Activated B cell treated with CpG ODN at 0.5 μM for 24 hours (primary cell): Measurements from ENCODE around the gene MBD3L5. TPM values are rescaled to one million over a fixed set of nuclear protein-coding genes. Genes with fewer than 3 reads are reported as not detected.

ENCODE experiments used
- ATAC-seq: fragments of 200-7000 bp; cut with Tn5 transposase; one replicate; pipeline ENCODE4 v1.10.0; 2021; ENCODE audit warnings: low read depth, mild to moderate bottlenecking, moderate library complexity
- CTCF ChIA-PET: fragments of 350-600 bp; sonication (Branson Sonifier 250); formaldehyde crosslinking; loops from one replicate; lab custom pipeline; 2021; ENCODE audit warnings: antibody characterized with exemption; lab: Charles Lee
- POLR2A ChIA-PET: fragments of 350-600 bp; sonication (Branson Sonifier 250); formaldehyde crosslinking; loops from one replicate; lab custom pipeline; 2021; ENCODE audit warnings: antibody characterized with exemption; lab: Charles Lee
- DNase-seq: peaks from one replicate; pipeline ENCODE4 v3.0.0; 2022
- H3K27ac Mint-ChIP-seq: one replicate; pipeline ENCODE4 v1.8.0; 2020; ENCODE audit warnings: mixed read lengths
- H3K27me3 Mint-ChIP-seq: one replicate; pipeline ENCODE4 v1.8.0; 2021; ENCODE audit warnings: mixed read lengths
- H3K36me3 Mint-ChIP-seq: one replicate; pipeline ENCODE4 v1.8.0; 2021; ENCODE audit warnings: low read depth, mixed read lengths
- H3K4me1 Mint-ChIP-seq: one replicate; pipeline ENCODE4 v1.8.0; 2021; ENCODE audit warnings: mixed read lengths
- H3K4me3 Mint-ChIP-seq: one replicate; pipeline ENCODE4 v1.8.0; 2020; ENCODE audit warnings: mild to moderate bottlenecking, mixed read lengths
- H3K9me3 Mint-ChIP-seq: one replicate; pipeline ENCODE4 v1.8.0; 2020; ENCODE audit warnings: mixed read lengths
- intact Hi-C: fragments of 100-400 bp; cut with micrococcal nuclease; formaldehyde crosslinking; loops from one replicate; pipeline ENCODE4 v1.15.1; 2024
- total RNA-seq: library from RNA; stranded (reverse); gene quantifications from 2 replicates; pipeline ENCODE4 v1.2.3, GENCODE V29; 2022
- TF ChIP-seq, protein P1 (sequence below): fragments of 200-600 bp; IDR thresholded peaks from one replicate; pipeline ENCODE4 v1.8.0; 2022; ENCODE audit warnings: antibody characterized with exemption, mild to moderate bottlenecking

Gene MBD3L5
- total RNA-seq, 1 donor from 2014 or later = not detected

DNA sequence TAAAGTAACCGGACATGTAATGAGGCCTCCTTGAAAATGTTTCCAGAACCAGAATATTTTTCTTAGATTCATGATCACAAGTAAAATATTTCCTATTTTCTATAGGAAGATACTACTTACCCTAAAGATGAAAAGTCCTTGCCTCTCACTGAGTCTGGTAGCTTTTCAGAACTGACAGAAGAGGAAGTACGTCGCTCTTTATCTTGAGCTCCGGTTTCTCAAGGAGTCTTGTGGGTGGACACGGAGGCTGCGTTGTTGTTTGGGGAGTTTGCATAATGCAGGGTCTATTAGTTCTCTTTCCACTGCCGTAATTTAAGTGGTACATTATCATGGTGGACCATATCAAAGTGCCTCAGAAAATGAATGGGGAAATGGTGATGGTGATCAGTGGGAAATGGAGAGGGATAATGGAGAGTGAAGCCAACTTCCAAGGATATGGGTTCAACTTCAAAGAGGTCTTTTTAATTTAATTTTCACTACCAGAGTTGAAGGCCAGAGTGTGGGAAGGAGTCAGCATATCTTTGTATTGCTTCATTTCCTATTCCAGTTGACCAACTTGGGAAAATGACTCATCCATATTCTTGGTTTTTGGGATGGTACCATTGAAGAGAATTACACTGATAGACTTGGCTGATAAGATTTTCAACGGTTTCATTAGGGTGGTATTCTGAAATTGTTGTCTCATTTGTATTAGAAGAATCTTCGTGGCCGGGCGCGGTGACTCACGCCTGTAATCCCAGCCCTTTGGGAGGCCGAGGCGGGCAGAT, 32.5 kb upstream of the MBD3L5 start:
- intact Hi-C loops = no loop called here
- Mint-ChIP-seq H3K27ac (no peak overlapping the region), H3K27me3 (peaks cover 18% of the 10 kb centered on the region), H3K9me3 (peaks cover 2% of the 10 kb centered on the region), H3K36me3 (no peaks in the 10 kb centered on the region), H3K4me1 (peaks cover 4% of the 10 kb centered on the region), H3K4me3 (no peak overlapping the region)
- TF ChIP-seq, protein P1, sequence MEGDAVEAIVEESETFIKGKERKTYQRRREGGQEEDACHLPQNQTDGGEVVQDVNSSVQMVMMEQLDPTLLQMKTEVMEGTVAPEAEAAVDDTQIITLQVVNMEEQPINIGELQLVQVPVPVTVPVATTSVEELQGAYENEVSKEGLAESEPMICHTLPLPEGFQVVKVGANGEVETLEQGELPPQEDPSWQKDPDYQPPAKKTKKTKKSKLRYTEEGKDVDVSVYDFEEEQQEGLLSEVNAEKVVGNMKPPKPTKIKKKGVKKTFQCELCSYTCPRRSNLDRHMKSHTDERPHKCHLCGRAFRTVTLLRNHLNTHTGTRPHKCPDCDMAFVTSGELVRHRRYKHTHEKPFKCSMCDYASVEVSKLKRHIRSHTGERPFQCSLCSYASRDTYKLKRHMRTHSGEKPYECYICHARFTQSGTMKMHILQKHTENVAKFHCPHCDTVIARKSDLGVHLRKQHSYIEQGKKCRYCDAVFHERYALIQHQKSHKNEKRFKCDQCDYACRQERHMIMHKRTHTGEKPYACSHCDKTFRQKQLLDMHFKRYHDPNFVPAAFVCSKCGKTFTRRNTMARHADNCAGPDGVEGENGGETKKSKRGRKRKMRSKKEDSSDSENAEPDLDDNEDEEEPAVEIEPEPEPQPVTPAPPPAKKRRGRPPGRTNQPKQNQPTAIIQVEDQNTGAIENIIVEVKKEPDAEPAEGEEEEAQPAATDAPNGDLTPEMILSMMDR = no peak
- DNase-seq (no peak), ATAC-seq (no peak)
- ChIA-PET POLR2A (interaction anchor here (0.7 kb wide), 1 partner anchor 30 kb away, joined by 7 read pairs; no protein-coding TSS in a partner anchor), CTCF (no interaction called here)

DNA sequence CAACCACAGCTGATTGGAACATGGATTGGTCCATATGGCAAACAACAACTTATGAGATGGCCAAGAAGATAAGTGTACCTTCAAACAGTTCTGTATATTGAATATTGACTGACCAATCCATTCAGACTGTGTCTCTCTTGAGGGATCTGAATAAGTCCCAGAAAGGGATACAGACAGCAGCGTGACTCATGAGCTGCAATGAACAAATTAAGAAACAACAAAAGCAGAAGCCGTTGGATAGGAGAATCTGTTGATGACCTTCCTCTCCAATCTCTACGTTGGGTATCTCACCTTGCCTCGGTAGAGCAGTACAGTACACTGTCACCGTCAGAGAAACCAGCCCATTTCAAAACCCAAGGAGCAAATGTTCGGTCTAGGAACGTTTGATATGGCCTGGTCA, 30.4 kb upstream of the MBD3L5 start:
- TF ChIP-seq, protein P1 = no peak
- H3K9me3 Mint-ChIP-seq = peaks cover 2% of the 10 kb centered on the region
- H3K4me1 Mint-ChIP-seq = peaks cover 4% of the 10 kb centered on the region
- CTCF ChIA-PET = no interaction called here
- intact Hi-C loops = no loop called here
- no peaks in the 10 kb centered on the region for H3K36me3 Mint-ChIP-seq
- H3K27ac Mint-ChIP-seq = no peak overlapping the region
- POLR2A ChIA-PET = no interaction called here
- no peak for ATAC-seq
- H3K27me3 Mint-ChIP-seq = peaks cover 18% of the 10 kb centered on the region
- DNase-seq = no peak
- no peak overlapping the region for H3K4me3 Mint-ChIP-seq

DNA sequence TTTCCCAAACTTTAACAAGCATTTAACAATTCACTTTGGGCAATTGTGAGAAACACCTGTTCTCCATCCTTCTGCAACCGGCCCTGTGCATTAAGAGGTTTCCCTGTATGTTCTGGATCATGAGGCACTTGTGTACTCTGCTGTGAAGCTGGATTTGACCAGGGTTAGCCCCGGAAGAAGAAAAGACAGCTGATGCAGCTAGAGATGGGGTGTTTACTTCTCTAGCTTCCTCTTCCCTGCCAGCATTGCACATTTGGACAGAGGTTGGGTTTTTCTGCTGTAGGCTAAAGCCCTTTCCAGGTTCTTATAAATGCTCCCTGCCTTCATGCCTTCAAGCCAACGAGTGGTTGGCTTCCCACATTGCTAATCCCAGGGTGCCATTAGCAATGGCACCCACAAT, 30.0 kb upstream of the MBD3L5 start:
- ATAC-seq = no peak
- TF ChIP-seq, protein P1 = no peak
- CTCF ChIA-PET = no interaction called here

DNA sequence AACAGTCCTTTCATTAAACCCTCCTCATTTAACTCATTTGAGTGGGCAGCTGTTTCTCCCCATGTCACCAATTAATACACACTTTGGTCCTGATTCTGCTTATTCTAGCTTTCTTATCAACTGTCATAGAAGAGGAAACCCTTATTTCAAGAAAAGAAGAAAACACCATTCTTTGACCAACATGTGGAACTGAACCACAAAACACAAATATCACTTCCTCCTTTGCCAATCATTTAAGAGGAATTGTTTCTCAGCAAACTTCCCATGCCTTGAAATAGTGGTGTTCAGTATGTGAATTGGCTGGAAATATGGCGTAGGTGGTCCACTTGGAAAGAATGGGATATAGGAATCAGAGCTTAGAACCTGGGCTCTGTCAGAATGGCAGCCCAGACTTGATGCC, 29.6 kb upstream of the MBD3L5 start:
- peaks cover 4% of the 10 kb centered on the region for H3K4me1 Mint-ChIP-seq
- no peak for DNase-seq
- POLR2A ChIA-PET = no interaction called here
- intact Hi-C loops = no loop called here
- CTCF ChIA-PET = no interaction called here
- ATAC-seq = no peak
- no peak overlapping the region for H3K4me3 Mint-ChIP-seq
- no peaks in the 10 kb centered on the region for H3K9me3 Mint-ChIP-seq
- no peaks in the 10 kb centered on the region for H3K36me3 Mint-ChIP-seq
- TF ChIP-seq, protein P1 = no peak
- H3K27ac Mint-ChIP-seq = no peak overlapping the region
- peaks cover 18% of the 10 kb centered on the region for H3K27me3 Mint-ChIP-seq

More for the DNA sequence above, 30.0 kb upstream of the MBD3L5 start:
- Mint-ChIP-seq H3K36me3 (no peaks in the 10 kb centered on the region), H3K4me3 (no peak overlapping the region), H3K4me1 (peaks cover 4% of the 10 kb centered on the region), H3K27ac (no peak overlapping the region), H3K9me3 (peaks cover 2% of the 10 kb centered on the region), H3K27me3 (peaks cover 18% of the 10 kb centered on the region)
- POLR2A ChIA-PET = no interaction called here
- intact Hi-C loops = no loop called here
- no peak for DNase-seq

DNA sequence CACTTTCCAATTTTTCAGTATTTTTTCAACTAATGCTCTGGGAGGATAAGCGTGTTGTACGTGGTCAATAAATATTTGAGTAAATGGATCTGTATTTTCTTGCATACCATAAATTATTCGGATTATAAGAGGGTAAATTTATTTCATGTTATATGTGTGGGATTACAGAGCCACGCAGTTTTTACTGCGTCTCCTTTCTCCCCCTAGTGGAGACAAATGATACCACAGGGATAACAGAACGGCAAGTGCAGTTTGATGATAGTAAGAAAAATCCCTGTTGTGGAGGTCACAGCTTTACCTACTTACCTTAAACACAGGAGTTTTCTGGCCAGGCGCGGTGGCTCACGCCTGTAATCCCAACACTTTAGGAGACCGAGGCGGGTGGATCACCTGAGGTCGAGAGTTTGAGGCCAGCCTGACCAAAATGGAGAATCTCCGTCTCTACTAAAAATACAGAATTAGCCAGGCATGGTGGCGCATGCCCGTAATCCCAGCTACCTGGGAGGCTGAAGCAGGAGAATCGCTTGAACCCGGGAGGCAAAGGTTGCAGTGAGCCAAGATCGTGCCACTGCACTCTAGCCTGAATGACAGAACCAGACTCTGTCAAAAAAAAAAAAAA, 26.0 kb upstream of the MBD3L5 start:
- DNase-seq (no peak), ATAC-seq (no peak)
- CTCF ChIA-PET = no interaction called here
- no peak overlapping the region for H3K27ac Mint-ChIP-seq
- intact Hi-C loops = no loop called here
- TF ChIP-seq, protein P1 = no peak
- no peak overlapping the region for H3K4me3 Mint-ChIP-seq
- H3K36me3 Mint-ChIP-seq = no peaks in the 10 kb centered on the region
- POLR2A ChIA-PET = no interaction called here
- no peaks in the 10 kb centered on the region for H3K9me3 Mint-ChIP-seq
- H3K4me1 Mint-ChIP-seq = peaks cover 2% of the 10 kb centered on the region
- H3K27me3 Mint-ChIP-seq = peaks cover 18% of the 10 kb centered on the region
